ENCODE results near the gene ETNK2.

DNA sequence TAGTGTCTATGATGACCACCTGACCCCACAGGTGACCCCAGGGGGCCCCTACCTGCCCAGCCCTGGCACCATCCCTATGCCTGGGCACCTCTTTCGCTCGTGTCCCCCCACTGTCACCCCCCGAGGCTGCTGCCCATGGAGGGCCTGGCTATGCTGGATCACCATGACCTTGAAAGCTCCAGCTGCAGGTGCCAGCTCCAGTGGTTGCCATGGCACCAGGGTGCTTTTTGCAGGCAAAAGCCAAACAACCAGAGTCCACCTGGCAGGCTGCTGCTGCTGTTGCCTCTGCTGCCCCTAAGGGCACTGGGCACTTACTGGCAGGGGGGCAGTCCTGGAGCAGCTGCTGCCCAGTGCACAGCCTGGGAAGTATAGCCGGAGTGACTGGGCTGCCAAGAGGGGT, 21.7 kb downstream of the ETNK2 start:
- TF ChIP-seq POLR2A (IDR thresholded peaks at IDR 0.05; ENCODE audit: low read length) (no peak), GATA1 (IDR thresholded peaks at IDR 0.05; ENCODE audit: low read depth, low read length) (no peak)

Data from erythroblast (primary cell).